Measurements from ENCODE around the gene LEMD2.

DNA sequence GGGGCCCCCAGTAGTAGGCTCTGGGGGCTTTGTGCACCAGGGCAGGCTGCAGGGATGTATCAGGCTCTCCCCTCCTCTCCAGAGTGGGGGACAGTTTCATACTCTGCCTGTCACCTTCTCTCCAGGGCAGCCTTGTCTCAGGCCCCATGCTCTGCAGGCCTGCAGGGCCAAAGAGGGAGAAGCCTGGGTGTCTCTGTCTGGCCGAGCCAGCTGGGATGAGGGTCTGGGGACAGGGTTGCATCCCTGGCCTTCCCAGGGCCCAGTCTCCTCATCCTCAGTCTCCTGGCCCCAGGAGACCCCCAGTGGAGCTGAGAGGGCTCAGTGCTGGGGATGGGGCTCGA is 27.4 kb downstream of the LEMD2 start:
- TF ChIP-seq, protein P1, sequence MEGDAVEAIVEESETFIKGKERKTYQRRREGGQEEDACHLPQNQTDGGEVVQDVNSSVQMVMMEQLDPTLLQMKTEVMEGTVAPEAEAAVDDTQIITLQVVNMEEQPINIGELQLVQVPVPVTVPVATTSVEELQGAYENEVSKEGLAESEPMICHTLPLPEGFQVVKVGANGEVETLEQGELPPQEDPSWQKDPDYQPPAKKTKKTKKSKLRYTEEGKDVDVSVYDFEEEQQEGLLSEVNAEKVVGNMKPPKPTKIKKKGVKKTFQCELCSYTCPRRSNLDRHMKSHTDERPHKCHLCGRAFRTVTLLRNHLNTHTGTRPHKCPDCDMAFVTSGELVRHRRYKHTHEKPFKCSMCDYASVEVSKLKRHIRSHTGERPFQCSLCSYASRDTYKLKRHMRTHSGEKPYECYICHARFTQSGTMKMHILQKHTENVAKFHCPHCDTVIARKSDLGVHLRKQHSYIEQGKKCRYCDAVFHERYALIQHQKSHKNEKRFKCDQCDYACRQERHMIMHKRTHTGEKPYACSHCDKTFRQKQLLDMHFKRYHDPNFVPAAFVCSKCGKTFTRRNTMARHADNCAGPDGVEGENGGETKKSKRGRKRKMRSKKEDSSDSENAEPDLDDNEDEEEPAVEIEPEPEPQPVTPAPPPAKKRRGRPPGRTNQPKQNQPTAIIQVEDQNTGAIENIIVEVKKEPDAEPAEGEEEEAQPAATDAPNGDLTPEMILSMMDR (IDR thresholded peaks at IDR 0.05) = no peak
- no peak for TF ChIP-seq POLR2A (IDR thresholded peaks at IDR 0.05)
